Muscle layer of duodenum (tissue), 2 donors: ENCODE data around the gene TCAP.

Experiments
- H3K27ac ChIP-seq: one replicate; pipeline ENCODE4 v1.7.0; 2013; ENCODE audit warnings: mild to moderate bottlenecking, low read length
- H3K27me3 ChIP-seq: one replicate; pipeline ENCODE4 v1.7.0; 2013; ENCODE audit warnings: low read depth, mild to moderate bottlenecking, control low read depth, low read length
- H3K36me3 ChIP-seq, 2 donors: one replicate each; pipeline ENCODE4 v1.7.0; 2013; ENCODE audit warnings: low read length in 2 of 2, control low read depth in 1 of 2, mild to moderate bottlenecking in 1 of 2; ENCODE audit not compliant: insufficient read depth in 2 of 2, control insufficient read depth in 1 of 2
- H3K4me1 ChIP-seq, 2 donors: one replicate each; pipeline ENCODE4 v1.7.0; 2013; ENCODE audit warnings: low read length in 2 of 2, mild to moderate bottlenecking in 2 of 2, control low read depth in 1 of 2, moderate library complexity in 1 of 2; ENCODE audit not compliant: insufficient read depth in 2 of 2, control insufficient read depth in 1 of 2
- H3K4me3 ChIP-seq, 2 donors: one replicate each; pipeline ENCODE4 v1.7.0; 2013; ENCODE audit warnings: low read length in 2 of 2, low read depth in 1 of 2, mild to moderate bottlenecking in 1 of 2
- H3K9me3 ChIP-seq, 2 donors: one replicate each; pipeline ENCODE4 v1.7.0; 2013; ENCODE audit warnings: low read length in 2 of 2, control low read depth in 1 of 2, mild to moderate bottlenecking in 1 of 2; ENCODE audit not compliant: control insufficient read depth in 1 of 2
- donor health status: healthy.

The TCAP gene

GRCh38 chr17:39663688-39664580 is 1.2 kb upstream of the TCAP start:
- no peak overlapping the region for H3K27ac ChIP-seq
- H3K4me1 ChIP-seq, result peaks cover 0 to 34% of the 10 kb centered on the region in 2 donors
- no peak overlapping the region for H3K4me3 ChIP-seq
- H3K36me3 ChIP-seq, result peaks cover 12 to 39% of the 10 kb centered on the region in 2 donors
- no peaks in the 10 kb centered on the region for H3K9me3 ChIP-seq
- peaks cover 18% of the 10 kb centered on the region for H3K27me3 ChIP-seq

- H3K9me3 ChIP-seq, result no peaks in the 10 kb centered on the region
- peaks cover 0 to 32% of the 10 kb centered on the region in 2 donors for H3K4me1 ChIP-seq
- no peak overlapping the region for H3K4me3 ChIP-seq
- H3K27ac ChIP-seq, result no peak overlapping the region
- H3K27me3 ChIP-seq, result peaks cover 32% of the 10 kb centered on the region
- H3K36me3 ChIP-seq, result peaks cover 7 to 22% of the 10 kb centered on the region in 2 donors
Observed at GRCh38 chr17:39665642-39666224, 584 bp downstream of the TCAP start.

- Histone ChIP-seq H3K4me1 (peaks cover 0 to 32% of the 10 kb centered on the region in 2 donors), H3K27me3 (peaks cover 36% of the 10 kb centered on the region), H3K4me3 (no peak overlapping the region), H3K36me3 (peaks cover 2 to 17% of the 10 kb centered on the region in 2 donors), H3K9me3 (no peaks in the 10 kb centered on the region), H3K27ac (no peak overlapping the region)
Observed at GRCh38 chr17:39666231-39666600, 1.1 kb downstream of the TCAP start.

GRCh38 chr17:39666601-39667261 is 1.6 kb downstream of the TCAP start:
- Histone ChIP-seq H3K27me3 (peaks cover 41% of the 10 kb centered on the region), H3K4me3 (no peak overlapping the region), H3K27ac (no peak overlapping the region), H3K9me3 (no peaks in the 10 kb centered on the region), H3K36me3 (peaks cover 0 to 12% of the 10 kb centered on the region in 2 donors), H3K4me1 (peaks cover 0 to 27% of the 10 kb centered on the region in 2 donors)

- Histone ChIP-seq H3K4me3 (no peak overlapping the region), H3K27me3 (peaks cover 41% of the 10 kb centered on the region), H3K4me1 (peaks cover 0 to 22% of the 10 kb centered on the region in 2 donors)
Observed at GRCh38 chr17:39667262-39667944, 2.3 kb downstream of the TCAP start.

GRCh38 chr17:39667945-39668924 is 3.1 kb downstream of the TCAP start, which contains the start of gene PNMT:
Gene PNMT, plus strand, starts transcription at chr17:39668453. Its CDS starts 23 bp downstream, at chr17:39668476.
- Histone ChIP-seq H3K27me3 (peaks cover 41% of the 10 kb centered on the region), H3K4me1 (peaks cover 0 to 17% of the 10 kb centered on the region in 2 donors), H3K9me3 (no peaks in the 10 kb centered on the region), H3K36me3 (peaks cover 0 to under 1% of the 10 kb centered on the region in 2 donors), H3K27ac (no peak within 1 kb of the TSS), H3K4me3 (peak within 1 kb of the TSS in 1 of 2 donors; percentile 58)

More at GRCh38 chr17:39667262-39667944, 2.3 kb downstream of the TCAP start:
- no peaks in the 10 kb centered on the region for H3K9me3 ChIP-seq
- no peak overlapping the region for H3K27ac ChIP-seq
- H3K36me3 ChIP-seq, result peaks cover 0 to 8% of the 10 kb centered on the region in 2 donors

- H3K4me1 ChIP-seq, result peaks cover 0 to 17% of the 10 kb centered on the region in 2 donors
- H3K27ac ChIP-seq, result no peak overlapping the region
Observed at GRCh38 chr17:39669897-39670735, 5.0 kb downstream of the TCAP start.

GRCh38 chr17:39670746-39671145 is 5.6 kb downstream of the TCAP start:
- Histone ChIP-seq H3K27ac (no peak overlapping the region), H3K9me3 (no peaks in the 10 kb centered on the region), H3K4me3 (no peak overlapping the region), H3K36me3 (no peaks in the 10 kb centered on the region), H3K27me3 (peaks cover 41% of the 10 kb centered on the region), H3K4me1 (peaks cover under 1 to 17% of the 10 kb centered on the region in 2 donors)

More at GRCh38 chr17:39669897-39670735, 5.0 kb downstream of the TCAP start:
- Histone ChIP-seq H3K9me3 (no peaks in the 10 kb centered on the region), H3K4me3 (no peak overlapping the region), H3K36me3 (no peaks in the 10 kb centered on the region), H3K27me3 (peaks cover 41% of the 10 kb centered on the region)

- Histone ChIP-seq H3K4me1 (peaks cover 3 to 19% of the 10 kb centered on the region in 2 donors), H3K27me3 (peaks cover 30% of the 10 kb centered on the region), H3K9me3 (no peaks in the 10 kb centered on the region), H3K4me3 (no peak overlapping the region), H3K36me3 (no peaks in the 10 kb centered on the region), H3K27ac (no peak overlapping the region)
Observed at GRCh38 chr17:39671651-39672521, 6.7 kb downstream of the TCAP start.
